H1 (cell line): ENCODE results near the gene BRI3BP. TPM values are rescaled to one million over a fixed set of nuclear protein-coding genes. Genes with fewer than 3 reads are reported as not detected.

Experiments used
- CTCF ChIA-PET: fragments of 300-600 bp; sonication (Branson Sonifier 250); formaldehyde crosslinking; loops from one replicate; lab custom pipeline; 2021; ENCODE audit not compliant: partially characterized antibody; lab: Charles Lee
- POLR2A ChIA-PET: fragments of 300-600 bp; sonication (Branson Sonifier 250); formaldehyde crosslinking; loops from one replicate; lab custom pipeline; 2021; ENCODE audit warnings: inconsistent platforms; ENCODE audit not compliant: partially characterized antibody; lab: Charles Lee
- DNase-seq, 2 experiments: peaks; one replicate each; pipeline versions ENCODE4 v3.0.0 to v3.0.0-alpha.2; 2010 to 2022; ENCODE audit warnings: low spot score in 2 of 2, low read depth in 1 of 2, mixed read lengths in 1 of 2
- FAIRE-seq: peaks from 2 replicates; lab custom pipeline; 2011; peaks lifted over from hg19 to GRCh38; lab: Jason Lieb, UNC
- H2AFZ ChIP-seq: 2 replicates; pipeline ENCODE4 v1.8.1; 2012; ENCODE audit warnings: low read length, inconsistent platforms
- H2AK5ac ChIP-seq: 2 replicates; pipeline ENCODE4 v1.6.1; 2013; ENCODE audit warnings: low read depth, low read length
- H2BK120ac ChIP-seq: replicated peaks from 2 replicates; pipeline ENCODE3; 2013; ENCODE audit warnings: low read depth, low read length, inconsistent platforms
- H2BK12ac ChIP-seq: 2 replicates; pipeline ENCODE4 v1.6.1; 2013; ENCODE audit warnings: low read depth, low read length
- H2BK15ac ChIP-seq: 2 replicates; pipeline ENCODE4 v1.6.1; 2013; ENCODE audit warnings: low read length
- H2BK20ac ChIP-seq: 2 replicates; pipeline ENCODE4 v1.6.1; 2013; ENCODE audit warnings: low read length
- H2BK5ac ChIP-seq: 2 replicates; pipeline ENCODE4 v1.6.1; 2013; ENCODE audit warnings: low read depth, low read length
- H3K14ac ChIP-seq: 2 replicates; pipeline ENCODE4 v1.6.1; 2013; ENCODE audit warnings: inconsistent platforms; ENCODE audit not compliant: insufficient read length
- H3K18ac ChIP-seq: 2 replicates; pipeline ENCODE4 v1.6.1; 2013; ENCODE audit warnings: low read length; ENCODE audit errors: extremely low read depth
- H3K23ac ChIP-seq: 2 replicates; pipeline ENCODE4 v1.6.1; 2013; ENCODE audit warnings: inconsistent platforms; ENCODE audit not compliant: insufficient read length
- H3K23me2 ChIP-seq: 2 replicates; pipeline ENCODE4 v1.6.1; 2013; ENCODE audit warnings: low read depth, low read length
- H3K27ac ChIP-seq: 2 replicates; pipeline ENCODE4 v1.6.1; 2011; ENCODE audit warnings: low read depth, low read length, inconsistent platforms
- H3K27me3 ChIP-seq, 4 experiments: replicated peaks in 1 of 4; 1 replicate in 1 of 4; 2 replicates in 3 of 4; pipeline versions ENCODE4 v1.6.1 to v1.8.1; 2011 to 2013; ENCODE audit warnings: low read length in 3 of 4, mild to moderate bottlenecking in 3 of 4, inconsistent platforms in 2 of 4, mixed read lengths in 2 of 4, moderate library complexity in 1 of 4; ENCODE audit not compliant: control insufficient read depth in 3 of 4, insufficient read depth in 3 of 4; ENCODE audit errors: extremely low read depth in 1 of 4
- H3K36me3 ChIP-seq, 4 experiments: 2 replicates each; pipeline versions ENCODE4 v1.6.1 to v1.8.1; 2011 to 2013; ENCODE audit warnings: mild to moderate bottlenecking in 4 of 4, low read length in 3 of 4, moderate library complexity in 2 of 4, control low read depth in 1 of 4, inconsistent platforms in 1 of 4; ENCODE audit not compliant: insufficient read depth in 4 of 4, control insufficient read depth in 2 of 4
- H3K4ac ChIP-seq: replicated peaks from 2 replicates; pipeline ENCODE3; 2013; ENCODE audit warnings: low read length, low read depth, mixed read lengths, inconsistent platforms; ENCODE audit not compliant: insufficient read length
- H3K4me1 ChIP-seq, 4 experiments: replicated peaks in 1 of 4; 1 replicate in 1 of 4; 2 replicates in 3 of 4; pipeline versions ENCODE4 v1.6.1 to v1.8.1; 2011 to 2013; ENCODE audit warnings: low read length in 3 of 4, inconsistent platforms in 2 of 4, mixed read lengths in 1 of 4; ENCODE audit not compliant: insufficient read depth in 4 of 4, control insufficient read depth in 3 of 4
- H3K4me2 ChIP-seq, 2 experiments: 2 replicates each; pipeline versions ENCODE4 v1.6.1 to v1.8.1; 2011 to 2013; ENCODE audit warnings: low read depth in 2 of 2, low read length in 2 of 2, control low read depth in 1 of 2, inconsistent platforms in 1 of 2, mild to moderate bottlenecking in 1 of 2; ENCODE audit not compliant: insufficient read depth in 1 of 2
- H3K4me3 ChIP-seq, 4 experiments: fragments of 200-600, 300-600 bp in 1 of 4; sonication (generic), shearing (Covaris generic), sonication (Bioruptor Twin) in 1 of 4; 2 replicates each; pipeline versions ENCODE4 v1.5.1 to v1.8.1; 2011 to 2016; ENCODE audit warnings: low read length in 4 of 4, low read depth in 3 of 4, control low read depth in 2 of 4, inconsistent platforms in 2 of 4, mild to moderate bottlenecking in 2 of 4, mixed read lengths in 1 of 4, moderate library complexity in 1 of 4; ENCODE audit not compliant: insufficient read depth in 2 of 4; ENCODE audit errors: extremely low read depth in 1 of 4
- H3K56ac ChIP-seq: replicated peaks from 2 replicates; pipeline ENCODE3; 2013; ENCODE audit warnings: low read depth, mild to moderate bottlenecking, mixed read lengths, low read length, inconsistent platforms; ENCODE audit not compliant: insufficient read length
- H3K79me1 ChIP-seq: 2 replicates; pipeline ENCODE4 v1.6.1; 2013; ENCODE audit warnings: low read depth, low read length, control low read depth
- H3K79me2 ChIP-seq, 2 experiments: 2 replicates each; pipeline versions ENCODE4 v1.6.1 to v1.8.1; 2012 to 2013; ENCODE audit warnings: low read length in 2 of 2, mild to moderate bottlenecking in 2 of 2, inconsistent platforms in 1 of 2; ENCODE audit not compliant: insufficient read depth in 2 of 2, control insufficient read depth in 1 of 2
- H3K9ac ChIP-seq, 4 experiments: replicated peaks in 1 of 4; 1 replicate in 1 of 4; 2 replicates in 3 of 4; pipeline versions ENCODE4 v1.6.1 to v1.8.1; 2011 to 2013; ENCODE audit warnings: low read depth in 3 of 4, low read length in 3 of 4, control low read depth in 2 of 4, mild to moderate bottlenecking in 2 of 4, moderate library complexity in 2 of 4, inconsistent platforms in 1 of 4; ENCODE audit errors: extremely low read depth in 1 of 4
- H3K9me3 ChIP-seq, 2 experiments: 2 replicates each; pipeline versions ENCODE4 v1.6.1 to v1.8.1; 2012 to 2013; ENCODE audit warnings: mild to moderate bottlenecking in 2 of 2, moderate library complexity in 2 of 2, control low read depth in 1 of 2, inconsistent platforms in 1 of 2, low read depth in 1 of 2, low read length in 1 of 2, mixed read lengths in 1 of 2; ENCODE audit not compliant: insufficient read depth in 2 of 2
- H4K20me1 ChIP-seq, 2 experiments: replicated peaks in 1 of 2; 2 replicates each; pipeline versions ENCODE3 to v1.8.1; 2011 to 2013; ENCODE audit warnings: inconsistent platforms in 2 of 2, low read length in 2 of 2, mild to moderate bottlenecking in 1 of 2; ENCODE audit not compliant: insufficient read depth in 2 of 2, control insufficient read depth in 1 of 2
- H4K5ac ChIP-seq: 2 replicates; pipeline ENCODE4 v1.6.1; 2013; ENCODE audit warnings: low read length, low read depth, mixed read lengths, inconsistent platforms; ENCODE audit not compliant: insufficient read length
- H4K8ac ChIP-seq: 2 replicates; pipeline ENCODE4 v1.8.0; 2013; ENCODE audit warnings: mild to moderate bottlenecking, moderate library complexity, low read length, inconsistent platforms; ENCODE audit not compliant: insufficient read depth; ENCODE audit errors: extremely low read depth
- H4K91ac ChIP-seq: replicated peaks from 2 replicates; pipeline ENCODE3; 2013; ENCODE audit warnings: low read length, mixed read lengths, inconsistent platforms; ENCODE audit not compliant: insufficient read length
- BCL11A ChIP-seq, 2 experiments: IDR thresholded peaks; one replicate each; pipeline ENCODE4 v1.6.1; 2011; ENCODE audit warnings: low read depth in 2 of 2, low read length in 2 of 2, mild to moderate bottlenecking in 2 of 2
- CBX5 ChIP-seq: fragments of 300-800, 300-1000 bp; sonication (generic); IDR thresholded peaks from 2 replicates; pipeline ENCODE4 v1.7.1; 2016; ENCODE audit warnings: antibody characterized with exemption, low read length, low read depth
- CEBPB ChIP-seq: IDR thresholded peaks from 2 replicates; pipeline ENCODE4 v1.6.1; 2012; ENCODE audit warnings: low read depth, low read length
- CREB1 ChIP-seq: IDR thresholded peaks from 2 replicates; pipeline ENCODE4 v1.6.1; 2012; ENCODE audit warnings: inconsistent platforms
- EGR1 ChIP-seq: IDR thresholded peaks from 2 replicates; pipeline ENCODE4 v1.6.1; 2011; ENCODE audit warnings: low read depth, low read length, borderline replicate concordance
- EP300 ChIP-seq, 2 experiments: IDR thresholded peaks; 1 replicate in 1 of 2; 2 replicates in 1 of 2; pipeline ENCODE4 v1.6.1; 2011 to 2012; ENCODE audit warnings: low read depth in 2 of 2, low read length in 2 of 2, mild to moderate bottlenecking in 2 of 2, borderline replicate concordance in 1 of 2, inconsistent platforms in 1 of 2, moderate library complexity in 1 of 2
- FOSL1 ChIP-seq: IDR thresholded peaks from 2 replicates; pipeline ENCODE4 v1.6.1; 2011; ENCODE audit warnings: mild to moderate bottlenecking, low read depth, low read length, moderate library complexity; ENCODE audit not compliant: insufficient read depth
- GABPA ChIP-seq: IDR thresholded peaks from 2 replicates; pipeline ENCODE4 v1.6.1; 2011; ENCODE audit warnings: mild to moderate bottlenecking, low read length, moderate library complexity, borderline replicate concordance; ENCODE audit not compliant: insufficient read depth
- HDAC6 ChIP-seq: IDR thresholded peaks from one replicate; pipeline ENCODE4 v1.7.1; 2012; ENCODE audit warnings: low read depth, mild to moderate bottlenecking, inconsistent platforms, low read length, moderate library complexity
- KDM4A ChIP-seq: IDR thresholded peaks from one replicate; pipeline ENCODE4 v1.7.1; 2012; ENCODE audit warnings: low read depth, mild to moderate bottlenecking, moderate library complexity, low read length, inconsistent platforms; ENCODE audit not compliant: severe bottlenecking
- NANOG ChIP-seq: IDR thresholded peaks from 2 replicates; pipeline ENCODE4 v1.6.1; 2011; ENCODE audit warnings: low read length, low read depth, mild to moderate bottlenecking, inconsistent platforms; ENCODE audit not compliant: insufficient read depth, poor library complexity, severe bottlenecking
- PHF8 ChIP-seq: fragments of 200-600 bp; sonication (generic); conservative IDR thresholded peaks from 2 replicates; pipeline ENCODE4 v1.7.1; 2012; ENCODE audit warnings: low read depth, mild to moderate bottlenecking, inconsistent platforms, low read length, moderate library complexity
- SIRT6 ChIP-seq: IDR thresholded peaks from one replicate; pipeline ENCODE4 v1.7.1; 2012; ENCODE audit warnings: low read length, inconsistent platforms
- TAF1 ChIP-seq: IDR thresholded peaks from 2 replicates; pipeline ENCODE4 v1.6.1; 2011; ENCODE audit warnings: mild to moderate bottlenecking, low read depth, low read length
- YY1 ChIP-seq: IDR thresholded peaks from 2 replicates; pipeline ENCODE4 v1.6.1; 2011; ENCODE audit warnings: low read depth, mild to moderate bottlenecking, low read length
- WGBS, 2 experiments: shearing (Covaris generic) in 1 of 2; methylation state at CpG; one replicate each; pipeline versions ENCODE4 v1.1.6 to v1.1.7; 2013 to 2015; ENCODE audit warnings: low lambda C conversion rate in 2 of 2, mixed read lengths in 2 of 2, inconsistent platforms in 1 of 2, low coverage in 1 of 2, missing lambda C conversion rate in 1 of 2; ENCODE audit not compliant: insufficient replicate concordance in 2 of 2, insufficient coverage in 1 of 2, insufficient read length in 1 of 2; ENCODE audit errors: extremely low coverage in 1 of 2, missing lambda C conversion rate in 1 of 2; 5-methylcytosine and 5-hydroxymethylcytosine counted together
- polyA plus RNA-seq, 7 experiments: library from polyadenylated mRNA; depleted of rRNA in 3 of 7; stranded (reverse) in 5 of 7; unstranded in 2 of 7; fragments of >200 nt in 5 of 7; fragments of 200-250 nt in 2 of 7; gene quantifications; 1 replicate in 5 of 7; 2 replicates in 1 of 7; 4 replicates in 1 of 7; pipeline versions ENCODE4 v1.2.1 to v1.2.3, GENCODE V29; 2011 to 2013; ENCODE audit warnings: missing spikeins in 2 of 7, mixed read lengths in 2 of 7
- total RNA-seq: library from RNA; stranded (reverse); fragmentation: NEBNext Ultra II Directional; extraction: Animal tissue kit (Norgen Biotek cat#: 25700); gene quantifications from 2 replicates; pipeline ENCODE4 v1.2.1, GENCODE V29; 2021

The BRI3BP gene
- total and polyA plus RNA-seq, 2 of the 8 experiments (the other 6 are each of a cell fraction or from before 2014, with no cell fraction given), result 5.4 to 14.2 TPM

GRCh38 chr12:124949066-124949465, 44.4 kb upstream of the BRI3BP start:
- no peak overlapping the region for H3K4me3 ChIP-seq
- CTCF ChIA-PET, result interaction anchor here (1.2 kb wide), 1 partner anchor 9 kb away, joined by 3 read pairs; no protein-coding TSS in a partner anchor
- H3K14ac ChIP-seq, result no peak overlapping the region
- WGBS, 2 experiments, result 92% methylated on average over 6 of the region's 12 CpGs; no CpG with 5 or more reads in 1 of the 2 experiments
- no peak overlapping the region for H3K4me2 ChIP-seq
- DNase-seq (no peak), FAIRE-seq (no peak)
- H3K27me3 ChIP-seq, result no peaks in the 10 kb centered on the region
- no peak overlapping the region for H3K27ac ChIP-seq
- peaks cover 14 to 45% (median 34%) of the 10 kb centered on the region in 4 experiments for H3K36me3 ChIP-seq
- no peak overlapping the region for H4K5ac ChIP-seq
- H2BK20ac ChIP-seq, result no peak overlapping the region
- POLR2A ChIA-PET, result interaction anchor here (1.3 to 1.4 kb wide), 2 partner anchors 9 to 33 kb away, joined by 3 to 5 read pairs; no protein-coding TSS in a partner anchor
- no peak overlapping the region for H2BK15ac ChIP-seq
- H2BK5ac ChIP-seq, result no peak overlapping the region
- H3K23ac ChIP-seq, result no peak overlapping the region
- no peaks in the 10 kb centered on the region for H3K9me3 ChIP-seq
- H3K9ac ChIP-seq, result no peak overlapping the region
- no peaks in the 10 kb centered on the region; the same call in 1 of the 2 replicates for H3K79me1 ChIP-seq
- no peak overlapping the region for H2AFZ ChIP-seq
- no peak overlapping the region for H3K56ac ChIP-seq
- H4K91ac ChIP-seq, result no peak overlapping the region
- H3K79me2 ChIP-seq, result no peaks in the 10 kb centered on the region
- H2BK12ac ChIP-seq, result no peak overlapping the region
- H3K4ac ChIP-seq, result no peak overlapping the region
- no peak overlapping the region for H2AK5ac ChIP-seq
- H2BK120ac ChIP-seq, result no peak overlapping the region
- no peak overlapping the region for H3K18ac ChIP-seq
- peaks cover 0 to 4% of the 10 kb centered on the region in 2 experiments for H4K20me1 ChIP-seq
- H3K23me2 ChIP-seq, result no peaks in the 10 kb centered on the region
- H4K8ac ChIP-seq, result no peak overlapping the region
- no peaks in the 10 kb centered on the region for H3K4me1 ChIP-seq
- no peak for TF ChIP-seq SIRT6
- TF ChIP-seq TAF1, result no peak
- no peak for TF ChIP-seq YY1
- no peak for TF ChIP-seq FOSL1
- no peak for TF ChIP-seq BCL11A (IDR thresholded peaks at IDR 0.05; ENCODE audit: low read depth in 2 of 2, low read length in 2 of 2)
- no peak for TF ChIP-seq KDM4A
- TF ChIP-seq EP300 (IDR thresholded peaks at IDR 0.05; ENCODE audit: borderline replicate concordance in 1 of 2, low read depth in 2 of 2, low read length in 2 of 2), result no peak
- no peak for TF ChIP-seq CEBPB
- no peak for TF ChIP-seq GABPA
- TF ChIP-seq HDAC6, result no peak
- no peak for TF ChIP-seq EGR1
- no peak for TF ChIP-seq CBX5
- no peak for TF ChIP-seq NANOG
- no peak for TF ChIP-seq PHF8
- TF ChIP-seq CREB1, result no peak
